Psoas muscle (tissue), 8 donors: ENCODE data around the gene ZNF273. TPM values are rescaled to one million over a fixed set of nuclear protein-coding genes. Genes with fewer than 3 reads are reported as not detected.

Source experiments
- ATAC-seq, 4 donors: fragments of 200-7000 bp; cut with Tn5 transposase; one replicate each; pipeline ENCODE4 v1.9.1; 2020; ENCODE audit warnings: moderate library complexity in 3 of 4, mild to moderate bottlenecking in 2 of 4
- DNase-seq, 2 donors: peaks; one replicate each; pipeline ENCODE4 v3.0.0-alpha.2; 2020
- H3K27ac ChIP-seq: fragments of 200-600 bp; one replicate; pipeline ENCODE4 v1.8.0; 2022
- H3K27me3 ChIP-seq, 3 donors: fragments of 200-600 bp in 1 of 3; one replicate each; pipeline versions ENCODE4 v1.6.1 to v1.8.0; 2013 to 2022; ENCODE audit warnings: low read length in 2 of 3, mild to moderate bottlenecking in 2 of 3, moderate library complexity in 1 of 3; ENCODE audit not compliant: insufficient read depth in 3 of 3
- H3K36me3 ChIP-seq, 2 donors: fragments of 200-600 bp in 1 of 2; one replicate each; pipeline versions ENCODE4 v1.6.1 to v1.8.0; 2013 to 2022; ENCODE audit warnings: low read depth in 1 of 2, mild to moderate bottlenecking in 1 of 2, moderate library complexity in 1 of 2; ENCODE audit not compliant: insufficient read depth in 1 of 2
- H3K4me1 ChIP-seq: fragments of 200-600 bp; one replicate; pipeline ENCODE4 v1.8.0; 2022
- H3K4me3 ChIP-seq: fragments of 200-600 bp; one replicate; pipeline ENCODE4 v1.8.0; 2022; ENCODE audit warnings: mild to moderate bottlenecking
- H3K9me3 ChIP-seq: fragments of 200-600 bp; one replicate; pipeline ENCODE4 v1.8.0; 2022
- WGBS, 3 donors: extraction: QIAGEN DNeasy Blood & Tissue Kit; methylation state at CpG; one replicate each; pipeline versions ENCODE4 v1.1.6 to v1.1.7; 2013; 5-methylcytosine and 5-hydroxymethylcytosine counted together
- intact Hi-C, 2 donors: fragments of 100-400 bp; cut with DNase I; formaldehyde crosslinking; loops; one replicate each; pipeline versions ENCODE4 v1.11.0 to v1.14.2; 2022
- polyA plus RNA-seq, 3 donors: library from polyadenylated mRNA; stranded (reverse); fragments of 200-250 nt; gene quantifications; one replicate each; pipeline ENCODE4 v1.2.3, GENCODE V29; 2013
- total RNA-seq, 4 donors: library from RNA; stranded (reverse); fragmentation: NEBNext Ultra II Directional in 2 of 4; extraction: Animal tissue kit (Norgen Biotek cat#: 25700) in 2 of 4; gene quantifications; one replicate each; pipeline versions ENCODE4 v1.2.1 to v1.2.4, GENCODE V29; 2021 to 2023
- TF ChIP-seq, protein P1 (sequence below): fragments of 200-600 bp; IDR thresholded peaks from one replicate; pipeline ENCODE4 v1.8.0; 2022; ENCODE audit warnings: antibody characterized with exemption
- donor health status: healthy with polysubstance abuse.
- donor health status: DM: no; HTN: no; CAD: no; lungs with moderate emphysema.
- donor health status: Bipolar disorder and iron deficiency.
- donor health status: healthy.
- donor health status: DM: yes; HTN: yes; CAD: no.
- donor health status: DM: no; HTN: no; CAD: no.
- donor health status: DM: no; HTN: no; CAD: no.
- donor health status: DM: yes; HTN: yes; CAD: no.

The ZNF273 gene
- total and polyA plus RNA-seq, 7 donors = 0.96 to 3.0 (median 1.5) TPM

- TF ChIP-seq, protein P1, sequence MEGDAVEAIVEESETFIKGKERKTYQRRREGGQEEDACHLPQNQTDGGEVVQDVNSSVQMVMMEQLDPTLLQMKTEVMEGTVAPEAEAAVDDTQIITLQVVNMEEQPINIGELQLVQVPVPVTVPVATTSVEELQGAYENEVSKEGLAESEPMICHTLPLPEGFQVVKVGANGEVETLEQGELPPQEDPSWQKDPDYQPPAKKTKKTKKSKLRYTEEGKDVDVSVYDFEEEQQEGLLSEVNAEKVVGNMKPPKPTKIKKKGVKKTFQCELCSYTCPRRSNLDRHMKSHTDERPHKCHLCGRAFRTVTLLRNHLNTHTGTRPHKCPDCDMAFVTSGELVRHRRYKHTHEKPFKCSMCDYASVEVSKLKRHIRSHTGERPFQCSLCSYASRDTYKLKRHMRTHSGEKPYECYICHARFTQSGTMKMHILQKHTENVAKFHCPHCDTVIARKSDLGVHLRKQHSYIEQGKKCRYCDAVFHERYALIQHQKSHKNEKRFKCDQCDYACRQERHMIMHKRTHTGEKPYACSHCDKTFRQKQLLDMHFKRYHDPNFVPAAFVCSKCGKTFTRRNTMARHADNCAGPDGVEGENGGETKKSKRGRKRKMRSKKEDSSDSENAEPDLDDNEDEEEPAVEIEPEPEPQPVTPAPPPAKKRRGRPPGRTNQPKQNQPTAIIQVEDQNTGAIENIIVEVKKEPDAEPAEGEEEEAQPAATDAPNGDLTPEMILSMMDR = no peak
- no peaks in the 10 kb centered on the region for H3K4me1 ChIP-seq
- no peaks in the 10 kb centered on the region for H3K36me3 ChIP-seq
- peaks cover 0 to 3% (median 1%) of the 10 kb centered on the region in 3 donors for H3K27me3 ChIP-seq
- H3K9me3 ChIP-seq = no peaks in the 10 kb centered on the region
- no peak for ATAC-seq
- intact Hi-C loops = no loop called here
- 92 to 94% (median 93%) methylated on average over 10 of the region's 10 CpGs for WGBS, 3 donors
- H3K27ac ChIP-seq = no peak overlapping the region
- DNase-seq = no peak
- H3K4me3 ChIP-seq = no peak overlapping the region
Observed at GRCh38 chr7:64873155-64873500, 29.9 kb upstream of the ZNF273 start.

DNA sequence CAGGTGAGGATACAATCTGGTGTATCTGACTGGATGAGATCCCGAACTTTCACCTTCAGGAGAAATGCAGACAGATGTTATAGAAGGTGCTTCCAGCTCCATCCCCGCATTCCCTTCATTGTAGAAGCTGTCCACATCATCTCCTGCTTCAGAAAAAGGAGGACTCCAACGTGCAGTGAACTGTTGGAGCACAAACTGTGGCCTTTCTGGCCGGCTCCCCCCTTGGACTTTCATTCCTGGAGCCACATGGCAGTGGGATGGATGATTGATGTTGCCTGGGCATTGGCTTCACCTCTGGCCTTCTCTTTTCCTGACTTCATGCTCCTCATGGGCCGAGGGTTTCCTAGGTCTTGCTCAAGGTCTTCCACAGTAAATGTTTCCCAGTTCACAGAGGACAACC lies 29.6 kb upstream of the ZNF273 start:
- TF ChIP-seq, protein P1 = no peak
- DNase-seq = no peak
- 62 to 70% (median 64%) methylated on average over 5 of the region's 5 CpGs for WGBS, 3 donors
- no peak for ATAC-seq
- Histone ChIP-seq H3K9me3 (no peaks in the 10 kb centered on the region), H3K27me3 (peaks cover 0 to 3% (median 1%) of the 10 kb centered on the region in 3 donors), H3K27ac (no peak overlapping the region), H3K36me3 (no peaks in the 10 kb centered on the region), H3K4me1 (no peaks in the 10 kb centered on the region), H3K4me3 (no peak overlapping the region)
- intact Hi-C loops = no loop called here

- intact Hi-C loops = no loop called here
- Histone ChIP-seq H3K36me3 (no peaks in the 10 kb centered on the region), H3K27ac (no peak overlapping the region), H3K9me3 (no peaks in the 10 kb centered on the region), H3K27me3 (peaks cover 0 to 3% (median 1%) of the 10 kb centered on the region in 3 donors), H3K4me3 (no peak overlapping the region), H3K4me1 (no peaks in the 10 kb centered on the region)
- 67 to 71% (median 67%) methylated on average over 10 of the region's 10 CpGs for WGBS, 3 donors
- DNase-seq (no peak), ATAC-seq (no peak)
- TF ChIP-seq, protein P1 = no peak
Observed at GRCh38 chr7:64874114-64874513, 29.0 kb upstream of the ZNF273 start.

DNA sequence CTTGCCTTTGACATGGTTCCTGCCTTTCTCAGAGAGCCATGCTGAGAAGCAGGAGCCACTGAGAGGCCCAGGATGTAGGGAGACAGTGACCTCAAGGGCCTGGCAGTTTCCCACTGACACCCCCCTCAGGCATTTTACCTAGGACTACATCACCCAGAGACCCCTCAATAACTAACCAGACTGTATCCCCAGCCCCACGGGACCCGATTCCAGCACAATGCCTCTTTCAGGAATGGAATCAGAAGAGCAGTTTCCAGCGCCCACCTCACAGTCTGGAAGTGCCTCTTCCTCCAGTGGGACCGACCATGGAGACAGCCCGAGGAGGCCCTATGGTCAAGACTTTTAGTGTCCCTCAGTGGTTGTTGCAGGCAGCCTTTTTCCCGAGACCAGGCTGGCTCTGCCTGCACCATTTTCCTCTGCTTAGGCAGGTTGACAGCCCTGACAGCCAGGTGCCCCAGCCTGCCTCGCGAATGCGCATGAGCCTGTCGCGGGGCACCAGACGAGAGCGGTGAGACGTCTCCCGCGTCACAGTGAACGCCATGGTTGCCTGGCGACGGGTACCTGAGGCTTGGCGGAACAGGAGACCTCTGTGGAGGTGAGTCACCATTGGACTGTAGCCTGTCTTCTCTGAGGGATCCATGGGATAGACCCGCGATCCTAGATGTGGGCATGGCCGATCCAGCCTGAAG lies 28.4 kb upstream of the ZNF273 start:
- H3K36me3 ChIP-seq = no peaks in the 10 kb centered on the region
- no peak for ATAC-seq
- H3K9me3 ChIP-seq = no peaks in the 10 kb centered on the region
- no peak overlapping the region for H3K4me3 ChIP-seq
- no peak overlapping the region for H3K27ac ChIP-seq
- intact Hi-C loops = no loop called here
- TF ChIP-seq, protein P1 = no peak
- no peak for DNase-seq
- H3K27me3 ChIP-seq = peaks cover 0 to 3% (median 1%) of the 10 kb centered on the region in 3 donors
- 80 to 89% (median 82%) methylated on average over 23 of the region's 23 CpGs for WGBS, 3 donors
- no peaks in the 10 kb centered on the region for H3K4me1 ChIP-seq

- Histone ChIP-seq H3K4me1 (no peaks in the 10 kb centered on the region), H3K9me3 (no peaks in the 10 kb centered on the region), H3K27ac (no peak overlapping the region), H3K36me3 (no peaks in the 10 kb centered on the region), H3K27me3 (peaks cover 0 to 3% (median 1%) of the 10 kb centered on the region in 3 donors), H3K4me3 (no peak overlapping the region)
- ATAC-seq (no peak), DNase-seq (no peak)
- WGBS, 3 donors = 82 to 89% (median 89%) methylated on average over 18 of the region's 18 CpGs
- intact Hi-C loops = no loop called here
- TF ChIP-seq, protein P1 = no peak
Observed at GRCh38 chr7:64875258-64875657, 27.8 kb upstream of the ZNF273 start.
